ENCODE measurements around the gene OSGEP. TPM values are rescaled to one million over a fixed set of nuclear protein-coding genes. Genes with fewer than 3 reads are reported as not detected.

Gene OSGEP
- total RNA-seq, 1 experiment from 2014 or later: 63.1 TPM

DNA sequence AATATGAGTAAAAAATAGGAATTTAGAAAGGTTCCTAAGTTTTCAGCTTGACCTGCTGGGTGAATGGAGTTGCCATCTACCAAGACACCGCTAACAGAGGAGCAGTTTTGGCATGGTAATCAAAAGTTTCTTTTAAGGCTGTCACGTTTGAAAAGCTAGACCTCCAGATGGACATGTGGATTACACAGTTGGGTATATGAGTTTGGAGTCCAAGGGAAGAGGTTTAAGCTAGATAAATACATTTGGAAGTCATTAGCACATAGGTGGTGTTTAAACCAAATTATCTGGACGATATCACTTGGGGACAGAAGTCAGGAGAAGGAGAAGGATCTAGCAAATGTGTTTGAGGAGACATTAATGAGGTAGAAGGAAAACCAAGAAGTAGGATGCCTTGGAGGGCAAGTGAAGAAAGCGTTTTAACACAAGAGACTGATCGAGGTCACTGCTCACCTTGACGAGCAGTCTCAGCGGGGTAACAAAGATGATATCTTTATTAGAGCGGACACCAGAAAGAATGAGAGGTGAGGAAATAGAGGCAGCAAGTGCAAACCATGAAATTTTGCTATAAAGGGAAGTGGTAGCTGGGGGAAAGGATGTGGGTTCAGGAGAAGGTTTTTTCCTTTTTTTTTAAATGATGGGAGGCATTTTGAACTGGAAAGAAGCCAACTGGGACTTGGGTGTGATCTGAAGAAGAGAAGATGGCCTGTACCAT, 32.2 kb upstream of the OSGEP start:
- intact Hi-C loops (cut with micrococcal nuclease; ENCODE audit: unreplicated experiment): no loop called here

GRCh38 chr14:20485900-20486299, 31.3 kb upstream of the OSGEP start:
- Histone ChIP-seq H3K9me3 (no peaks in the 10 kb centered on the region), H3K36me3 (ENCODE audit: control insufficient read depth, insufficient read depth, low read length) (no peaks in the 10 kb centered on the region), H3K27me3 (replicated peaks; ENCODE audit: control insufficient read depth, insufficient read depth, low read length) (no peaks in the 10 kb centered on the region), H3K4me3 (ENCODE audit: low read depth, low read length) (no peak overlapping the region), H3K4me1 (peaks cover 37% of the 10 kb centered on the region)
- Mint-ChIP-seq H3K4me1 (ENCODE audit: low read depth, unreplicated experiment) (peaks cover 27% of the 10 kb centered on the region), H3K36me3 (ENCODE audit: insufficient read depth, unreplicated experiment) (no peaks in the 10 kb centered on the region), H3K9me3 (ENCODE audit: unreplicated experiment) (no peaks in the 10 kb centered on the region), H3K27me3 (ENCODE audit: insufficient read depth, unreplicated experiment) (no peaks in the 10 kb centered on the region), H3K27ac (ENCODE audit: unreplicated experiment) (no peak overlapping the region), H3K4me3 (ENCODE audit: unreplicated experiment) (no peak overlapping the region)
- DNase-seq: peak in 1 of 2 experiments; percentile 14
- TF ChIP-seq, protein P1, sequence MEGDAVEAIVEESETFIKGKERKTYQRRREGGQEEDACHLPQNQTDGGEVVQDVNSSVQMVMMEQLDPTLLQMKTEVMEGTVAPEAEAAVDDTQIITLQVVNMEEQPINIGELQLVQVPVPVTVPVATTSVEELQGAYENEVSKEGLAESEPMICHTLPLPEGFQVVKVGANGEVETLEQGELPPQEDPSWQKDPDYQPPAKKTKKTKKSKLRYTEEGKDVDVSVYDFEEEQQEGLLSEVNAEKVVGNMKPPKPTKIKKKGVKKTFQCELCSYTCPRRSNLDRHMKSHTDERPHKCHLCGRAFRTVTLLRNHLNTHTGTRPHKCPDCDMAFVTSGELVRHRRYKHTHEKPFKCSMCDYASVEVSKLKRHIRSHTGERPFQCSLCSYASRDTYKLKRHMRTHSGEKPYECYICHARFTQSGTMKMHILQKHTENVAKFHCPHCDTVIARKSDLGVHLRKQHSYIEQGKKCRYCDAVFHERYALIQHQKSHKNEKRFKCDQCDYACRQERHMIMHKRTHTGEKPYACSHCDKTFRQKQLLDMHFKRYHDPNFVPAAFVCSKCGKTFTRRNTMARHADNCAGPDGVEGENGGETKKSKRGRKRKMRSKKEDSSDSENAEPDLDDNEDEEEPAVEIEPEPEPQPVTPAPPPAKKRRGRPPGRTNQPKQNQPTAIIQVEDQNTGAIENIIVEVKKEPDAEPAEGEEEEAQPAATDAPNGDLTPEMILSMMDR (IDR thresholded peaks at IDR 0.05; ENCODE audit: insufficient read depth in 1 of 2, low read depth in 1 of 2, low read length in 1 of 2, severe bottlenecking in 1 of 2, unreplicated experiment in 1 of 2): no peak
- POLR2A ChIA-PET: interaction anchor here (0.5 to 1.0 kb wide), 2 partner anchors 17 to 24 kb away, joined by 3 to 5 read pairs; partner anchors contain the start of gene PIP4P1
- no TSS peak for BruUV-seq (replicated peaks)
- CTCF ChIA-PET: no interaction called here
- intact Hi-C loops (cut with micrococcal nuclease; ENCODE audit: unreplicated experiment): loop anchor here (2.0 kb wide), 1 partner anchor 17 kb away; the partner anchor contains the start of gene PNP

More for the DNA sequence above, 32.2 kb upstream of the OSGEP start:
- H3K9me3 Mint-ChIP-seq (ENCODE audit: unreplicated experiment): no peaks in the 10 kb centered on the region
- Histone ChIP-seq H3K27me3 (replicated peaks; ENCODE audit: control insufficient read depth, insufficient read depth, low read length) (no peaks in the 10 kb centered on the region), H3K9me3 (no peaks in the 10 kb centered on the region), H3K4me1 (peaks cover 37% of the 10 kb centered on the region), H3K4me3 (ENCODE audit: low read depth, low read length) (no peak overlapping the region), H3K36me3 (ENCODE audit: control insufficient read depth, insufficient read depth, low read length) (no peaks in the 10 kb centered on the region)
- CTCF ChIA-PET: no interaction called here
- H3K4me1 Mint-ChIP-seq (ENCODE audit: low read depth, unreplicated experiment): peaks cover 29% of the 10 kb centered on the region
- no peaks in the 10 kb centered on the region for H3K36me3 Mint-ChIP-seq (ENCODE audit: insufficient read depth, unreplicated experiment)
- H3K27ac Mint-ChIP-seq (ENCODE audit: unreplicated experiment): no peak overlapping the region
- BruUV-seq (replicated peaks): no TSS peak
- TF ChIP-seq, protein P1 (IDR thresholded peaks at IDR 0.05; ENCODE audit: insufficient read depth in 1 of 2, low read depth in 1 of 2, low read length in 1 of 2, severe bottlenecking in 1 of 2, unreplicated experiment in 1 of 2): no peak
- H3K27me3 Mint-ChIP-seq (ENCODE audit: insufficient read depth, unreplicated experiment): no peaks in the 10 kb centered on the region
- no peak for DNase-seq
- POLR2A ChIA-PET: no interaction called here
- H3K4me3 Mint-ChIP-seq (ENCODE audit: unreplicated experiment): no peak overlapping the region

DNA sequence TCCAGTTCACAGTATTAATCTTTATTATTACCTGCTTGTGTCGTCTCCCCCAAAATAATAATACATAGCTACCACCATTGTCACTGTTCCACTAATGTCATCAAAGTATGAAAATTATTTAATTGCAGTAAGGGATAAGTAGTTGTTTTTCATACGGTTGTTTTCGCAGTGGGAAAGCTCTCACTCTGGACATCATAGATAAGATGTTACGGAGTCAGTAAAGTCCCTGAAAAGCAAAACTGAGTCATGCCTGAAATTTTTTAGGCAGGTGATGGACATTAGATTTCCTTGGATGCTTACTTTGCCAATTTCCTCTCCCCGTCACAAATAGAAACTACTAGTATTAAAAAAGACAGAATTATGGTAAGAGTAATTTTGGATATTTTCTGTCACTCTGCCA, 27.8 kb upstream of the OSGEP start:
- CTCF ChIA-PET: no interaction called here
- H3K27me3 ChIP-seq (replicated peaks; ENCODE audit: control insufficient read depth, insufficient read depth, low read length): no peaks in the 10 kb centered on the region
- H3K36me3 ChIP-seq (ENCODE audit: control insufficient read depth, insufficient read depth, low read length): no peaks in the 10 kb centered on the region
- no peak overlapping the region for H3K4me3 ChIP-seq (ENCODE audit: low read depth, low read length)
- Mint-ChIP-seq H3K4me1 (ENCODE audit: low read depth, unreplicated experiment) (peaks cover 17% of the 10 kb centered on the region), H3K9me3 (ENCODE audit: unreplicated experiment) (no peaks in the 10 kb centered on the region), H3K36me3 (ENCODE audit: insufficient read depth, unreplicated experiment) (peaks cover 10% of the 10 kb centered on the region), H3K4me3 (ENCODE audit: unreplicated experiment) (no peak overlapping the region), H3K27me3 (ENCODE audit: insufficient read depth, unreplicated experiment) (no peaks in the 10 kb centered on the region), H3K27ac (ENCODE audit: unreplicated experiment) (no peak overlapping the region)
- no peaks in the 10 kb centered on the region for H3K9me3 ChIP-seq
- BruUV-seq (replicated peaks): no TSS peak
- POLR2A ChIA-PET: interaction anchor here (0.6 kb wide), 1 partner anchor 34 kb away, joined by 3 read pairs; no protein-coding TSS in a partner anchor
- H3K4me1 ChIP-seq: peaks cover 11% of the 10 kb centered on the region; the same call in 1 of the 2 replicates
- TF ChIP-seq, protein P1 (IDR thresholded peaks at IDR 0.05; ENCODE audit: insufficient read depth in 1 of 2, low read depth in 1 of 2, low read length in 1 of 2, severe bottlenecking in 1 of 2, unreplicated experiment in 1 of 2): no peak
- intact Hi-C loops (cut with micrococcal nuclease; ENCODE audit: unreplicated experiment): no loop called here
- DNase-seq: no peak

Measured in Caco-2 (cell line).